Measurements from ENCODE around the gene INPP4B.

- TF ChIP-seq, protein P1, sequence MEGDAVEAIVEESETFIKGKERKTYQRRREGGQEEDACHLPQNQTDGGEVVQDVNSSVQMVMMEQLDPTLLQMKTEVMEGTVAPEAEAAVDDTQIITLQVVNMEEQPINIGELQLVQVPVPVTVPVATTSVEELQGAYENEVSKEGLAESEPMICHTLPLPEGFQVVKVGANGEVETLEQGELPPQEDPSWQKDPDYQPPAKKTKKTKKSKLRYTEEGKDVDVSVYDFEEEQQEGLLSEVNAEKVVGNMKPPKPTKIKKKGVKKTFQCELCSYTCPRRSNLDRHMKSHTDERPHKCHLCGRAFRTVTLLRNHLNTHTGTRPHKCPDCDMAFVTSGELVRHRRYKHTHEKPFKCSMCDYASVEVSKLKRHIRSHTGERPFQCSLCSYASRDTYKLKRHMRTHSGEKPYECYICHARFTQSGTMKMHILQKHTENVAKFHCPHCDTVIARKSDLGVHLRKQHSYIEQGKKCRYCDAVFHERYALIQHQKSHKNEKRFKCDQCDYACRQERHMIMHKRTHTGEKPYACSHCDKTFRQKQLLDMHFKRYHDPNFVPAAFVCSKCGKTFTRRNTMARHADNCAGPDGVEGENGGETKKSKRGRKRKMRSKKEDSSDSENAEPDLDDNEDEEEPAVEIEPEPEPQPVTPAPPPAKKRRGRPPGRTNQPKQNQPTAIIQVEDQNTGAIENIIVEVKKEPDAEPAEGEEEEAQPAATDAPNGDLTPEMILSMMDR (conservative IDR thresholded peaks at IDR 0.05 in 1 of 2, IDR thresholded peaks at IDR 0.05 in 1 of 2; ENCODE audit: low read depth in 1 of 2, low read length in 2 of 2), result no peak
- TF ChIP-seq EZH2 (IDR thresholded peaks at IDR 0.05; ENCODE audit: low read length, missing control alignments), result no peak
Observed at GRCh38 chr4:142110136-142110535, 736.0 kb downstream of the INPP4B start.

Measured in fibroblast of lung (primary cell).